ENCODE results near the gene SRRM4.

SRRM4 gene

GRCh38 chr12:119147847-119148448 lies 166.6 kb downstream of the SRRM4 start:
- Histone ChIP-seq H3K9ac (ENCODE audit: low read length in 2 of 2) (no peak overlapping the region), H3K27ac (ENCODE audit: low read length) (no peak overlapping the region), H3K4me3 (ENCODE audit: low read length in 2 of 2) (no peak overlapping the region), H3K27me3 (ENCODE audit: control insufficient read depth in 1 of 2, insufficient read depth in 2 of 2, low read length in 2 of 2) (peaks cover 3% of the 10 kb centered on the region in 2 donors), H3K9me3 (ENCODE audit: control insufficient read depth in 2 of 2, low read length in 2 of 2) (peaks cover 8% of the 10 kb centered on the region in 2 donors), H3K36me3 (ENCODE audit: control insufficient read depth in 2 of 2, insufficient read depth in 2 of 2, low read length in 2 of 2) (no peaks in the 10 kb centered on the region), H3K4me1 (ENCODE audit: control insufficient read depth, insufficient read depth, low read length) (no peaks in the 10 kb centered on the region)

DNA sequence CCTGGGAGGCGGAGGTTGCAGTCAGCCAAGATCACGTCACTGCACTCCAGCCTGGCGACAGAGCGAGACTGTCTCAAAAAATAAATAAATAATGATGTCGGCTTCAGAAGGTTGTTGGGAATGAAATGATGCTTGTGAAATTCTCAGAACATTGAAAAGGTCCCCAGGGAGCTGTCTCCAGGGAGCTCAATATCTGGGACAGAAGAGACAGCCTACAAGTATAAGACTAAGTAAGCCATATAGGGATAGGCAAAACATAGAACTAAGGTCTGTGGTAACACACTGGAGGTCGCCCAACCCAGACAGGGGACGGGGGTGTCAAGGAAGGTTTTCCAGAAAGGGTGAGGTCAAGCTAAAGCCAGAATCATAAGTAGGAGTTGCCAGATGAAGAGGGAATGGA lies 167.9 kb downstream of the SRRM4 start:
- Histone ChIP-seq H3K9ac (ENCODE audit: low read length in 2 of 2) (no peak overlapping the region), H3K4me1 (ENCODE audit: control insufficient read depth, insufficient read depth, low read length) (no peaks in the 10 kb centered on the region), H3K4me3 (ENCODE audit: low read length in 2 of 2) (no peak overlapping the region), H3K9me3 (ENCODE audit: control insufficient read depth in 2 of 2, low read length in 2 of 2) (peaks cover 8% of the 10 kb centered on the region in 2 donors), H3K27ac (ENCODE audit: low read length) (no peak overlapping the region), H3K27me3 (ENCODE audit: control insufficient read depth in 1 of 2, insufficient read depth in 2 of 2, low read length in 2 of 2) (peaks cover 0 to 3% of the 10 kb centered on the region in 2 donors), H3K36me3 (ENCODE audit: control insufficient read depth in 2 of 2, insufficient read depth in 2 of 2, low read length in 2 of 2) (no peaks in the 10 kb centered on the region)

GRCh38 chr12:119151445-119152026 lies 170.2 kb downstream of the SRRM4 start:
- no peak overlapping the region for H3K9ac ChIP-seq (ENCODE audit: low read length in 2 of 2)
- H3K4me3 ChIP-seq (ENCODE audit: low read length in 2 of 2), result no peak overlapping the region
- H3K4me1 ChIP-seq (ENCODE audit: control insufficient read depth, insufficient read depth, low read length), result no peaks in the 10 kb centered on the region
- no peaks in the 10 kb centered on the region for H3K36me3 ChIP-seq (ENCODE audit: control insufficient read depth in 2 of 2, insufficient read depth in 2 of 2, low read length in 2 of 2)
- H3K27ac ChIP-seq (ENCODE audit: low read length), result no peak overlapping the region
- H3K9me3 ChIP-seq (ENCODE audit: control insufficient read depth in 2 of 2, low read length in 2 of 2), result peaks cover 8% of the 10 kb centered on the region in 2 donors
- no peaks in the 10 kb centered on the region for H3K27me3 ChIP-seq (ENCODE audit: control insufficient read depth in 1 of 2, insufficient read depth in 2 of 2, low read length in 2 of 2)

- Histone ChIP-seq H3K36me3 (ENCODE audit: control insufficient read depth in 2 of 2, insufficient read depth in 2 of 2, low read length in 2 of 2) (no peaks in the 10 kb centered on the region), H3K27ac (ENCODE audit: low read length) (no peak overlapping the region), H3K4me3 (ENCODE audit: low read length in 2 of 2) (no peak overlapping the region), H3K9ac (ENCODE audit: low read length in 2 of 2) (no peak overlapping the region), H3K9me3 (ENCODE audit: control insufficient read depth in 2 of 2, low read length in 2 of 2) (peaks cover 8% of the 10 kb centered on the region in 2 donors), H3K4me1 (ENCODE audit: control insufficient read depth, insufficient read depth, low read length) (peaks cover 5% of the 10 kb centered on the region), H3K27me3 (ENCODE audit: control insufficient read depth in 1 of 2, insufficient read depth in 2 of 2, low read length in 2 of 2) (no peaks in the 10 kb centered on the region)
Observed at GRCh38 chr12:119153477-119154434, 172.4 kb downstream of the SRRM4 start.

DNA sequence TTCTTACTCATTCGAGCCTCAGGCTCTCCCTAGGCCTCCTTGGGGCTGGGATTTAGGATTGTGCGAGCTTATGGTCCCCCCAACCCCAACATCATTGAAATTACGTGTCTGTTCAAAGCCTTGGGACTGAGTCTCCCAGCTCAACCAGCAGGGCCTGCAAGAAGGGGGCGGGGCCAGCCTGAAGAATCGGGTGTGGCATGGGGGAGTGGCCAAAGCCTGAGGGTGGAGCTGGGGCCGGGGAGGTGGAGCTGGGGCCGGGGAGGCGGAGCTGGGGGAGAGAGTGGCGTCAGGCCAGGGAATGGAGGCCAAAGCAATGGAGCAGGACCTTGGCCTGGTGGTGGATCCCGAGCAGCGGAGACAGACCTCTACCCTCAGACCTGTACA lies 173.1 kb downstream of the SRRM4 start:
- no peak overlapping the region for H3K27ac ChIP-seq (ENCODE audit: low read length)
- no peaks in the 10 kb centered on the region for H3K27me3 ChIP-seq (ENCODE audit: control insufficient read depth in 1 of 2, insufficient read depth in 2 of 2, low read length in 2 of 2)
- H3K4me3 ChIP-seq (ENCODE audit: low read length in 2 of 2), result no peak overlapping the region
- no peaks in the 10 kb centered on the region for H3K36me3 ChIP-seq (ENCODE audit: control insufficient read depth in 2 of 2, insufficient read depth in 2 of 2, low read length in 2 of 2)
- peaks cover 5% of the 10 kb centered on the region for H3K4me1 ChIP-seq (ENCODE audit: control insufficient read depth, insufficient read depth, low read length)
- no peak overlapping the region for H3K9ac ChIP-seq (ENCODE audit: low read length in 2 of 2)
- H3K9me3 ChIP-seq (ENCODE audit: control insufficient read depth in 2 of 2, low read length in 2 of 2), result peaks cover 8% of the 10 kb centered on the region in 2 donors

- peaks cover 5% of the 10 kb centered on the region for H3K4me1 ChIP-seq (ENCODE audit: control insufficient read depth, insufficient read depth, low read length)
- no peaks in the 10 kb centered on the region for H3K27me3 ChIP-seq (ENCODE audit: control insufficient read depth in 1 of 2, insufficient read depth in 2 of 2, low read length in 2 of 2)
- H3K36me3 ChIP-seq (ENCODE audit: control insufficient read depth in 2 of 2, insufficient read depth in 2 of 2, low read length in 2 of 2), result no peaks in the 10 kb centered on the region
- H3K9ac ChIP-seq (ENCODE audit: low read length in 2 of 2), result no peak overlapping the region
- H3K4me3 ChIP-seq (ENCODE audit: low read length in 2 of 2), result no peak overlapping the region
- no peak overlapping the region for H3K27ac ChIP-seq (ENCODE audit: low read length)
- peaks cover 2 to 5% of the 10 kb centered on the region in 2 donors for H3K9me3 ChIP-seq (ENCODE audit: control insufficient read depth in 2 of 2, low read length in 2 of 2)
Observed at GRCh38 chr12:119156401-119157044, 175.2 kb downstream of the SRRM4 start.

DNA sequence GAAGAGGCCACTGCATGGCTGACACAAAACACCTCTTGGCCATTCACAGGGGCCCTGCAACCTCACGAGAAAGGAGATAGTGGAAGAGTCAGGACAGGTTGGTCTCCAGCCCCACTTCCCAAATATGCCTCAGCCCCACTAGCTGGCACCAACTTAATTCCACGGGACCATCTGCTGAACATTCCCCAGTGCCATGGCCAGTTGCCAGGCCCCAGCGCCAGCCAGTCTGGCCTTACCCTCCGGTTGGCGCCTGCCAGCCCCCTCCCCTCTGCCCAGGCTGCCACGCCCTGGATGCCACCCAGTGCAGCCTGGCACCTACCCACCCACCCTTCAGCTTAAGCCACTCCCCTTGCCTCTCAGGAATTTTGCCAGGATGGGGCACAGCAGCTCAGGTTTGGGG lies 176.2 kb downstream of the SRRM4 start:
- Histone ChIP-seq H3K4me1 (ENCODE audit: control insufficient read depth, insufficient read depth, low read length) (peaks cover 5% of the 10 kb centered on the region), H3K4me3 (ENCODE audit: low read length in 2 of 2) (no peak overlapping the region), H3K9ac (ENCODE audit: low read length in 2 of 2) (no peak overlapping the region), H3K9me3 (ENCODE audit: control insufficient read depth in 2 of 2, low read length in 2 of 2) (no peaks in the 10 kb centered on the region), H3K27ac (ENCODE audit: low read length) (no peak overlapping the region), H3K36me3 (ENCODE audit: control insufficient read depth in 2 of 2, insufficient read depth in 2 of 2, low read length in 2 of 2) (no peaks in the 10 kb centered on the region), H3K27me3 (ENCODE audit: control insufficient read depth in 1 of 2, insufficient read depth in 2 of 2, low read length in 2 of 2) (no peaks in the 10 kb centered on the region)

DNA sequence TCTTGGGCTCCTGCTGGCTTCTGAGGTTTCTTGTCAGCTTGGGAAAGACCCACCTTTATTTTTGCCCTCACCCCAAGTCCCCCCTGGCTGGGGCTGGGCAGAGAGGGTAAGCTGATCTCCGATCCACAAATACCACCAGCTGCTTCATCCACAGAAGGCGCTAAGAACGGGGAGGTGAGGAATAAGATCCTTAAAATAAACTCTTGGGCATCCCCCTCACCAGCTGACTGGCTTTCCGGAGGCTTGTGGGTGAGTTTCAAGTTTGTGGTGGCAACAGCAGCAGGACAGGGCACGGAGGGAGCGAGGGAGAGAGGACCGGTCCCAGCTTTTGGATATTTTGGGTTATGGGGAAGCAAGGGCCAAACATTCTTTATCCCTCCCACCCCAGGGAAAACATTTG lies 176.6 kb downstream of the SRRM4 start:
- Histone ChIP-seq H3K27ac (ENCODE audit: low read length) (no peak overlapping the region), H3K9me3 (ENCODE audit: control insufficient read depth in 2 of 2, low read length in 2 of 2) (no peaks in the 10 kb centered on the region), H3K4me3 (ENCODE audit: low read length in 2 of 2) (no peak overlapping the region), H3K9ac (ENCODE audit: low read length in 2 of 2) (no peak overlapping the region), H3K36me3 (ENCODE audit: control insufficient read depth in 2 of 2, insufficient read depth in 2 of 2, low read length in 2 of 2) (no peaks in the 10 kb centered on the region), H3K27me3 (ENCODE audit: control insufficient read depth in 1 of 2, insufficient read depth in 2 of 2, low read length in 2 of 2) (no peaks in the 10 kb centered on the region), H3K4me1 (ENCODE audit: control insufficient read depth, insufficient read depth, low read length) (peaks cover 5% of the 10 kb centered on the region)

GRCh38 chr12:119158402-119158801 lies 177.1 kb downstream of the SRRM4 start:
- Histone ChIP-seq H3K4me3 (ENCODE audit: low read length in 2 of 2) (no peak overlapping the region), H3K27me3 (ENCODE audit: control insufficient read depth in 1 of 2, insufficient read depth in 2 of 2, low read length in 2 of 2) (no peaks in the 10 kb centered on the region), H3K9ac (ENCODE audit: low read length in 2 of 2) (no peak overlapping the region), H3K9me3 (ENCODE audit: control insufficient read depth in 2 of 2, low read length in 2 of 2) (no peaks in the 10 kb centered on the region), H3K36me3 (ENCODE audit: control insufficient read depth in 2 of 2, insufficient read depth in 2 of 2, low read length in 2 of 2) (no peaks in the 10 kb centered on the region), H3K27ac (ENCODE audit: low read length) (no peak overlapping the region), H3K4me1 (ENCODE audit: control insufficient read depth, insufficient read depth, low read length) (peaks cover 5% of the 10 kb centered on the region)

- Histone ChIP-seq H3K36me3 (ENCODE audit: control insufficient read depth in 2 of 2, insufficient read depth in 2 of 2, low read length in 2 of 2) (no peaks in the 10 kb centered on the region), H3K27ac (ENCODE audit: low read length) (no peak overlapping the region), H3K27me3 (ENCODE audit: control insufficient read depth in 1 of 2, insufficient read depth in 2 of 2, low read length in 2 of 2) (no peaks in the 10 kb centered on the region), H3K9me3 (ENCODE audit: control insufficient read depth in 2 of 2, low read length in 2 of 2) (no peaks in the 10 kb centered on the region), H3K4me1 (ENCODE audit: control insufficient read depth, insufficient read depth, low read length) (peaks cover 5% of the 10 kb centered on the region), H3K9ac (ENCODE audit: low read length in 2 of 2) (no peak overlapping the region), H3K4me3 (ENCODE audit: low read length in 2 of 2) (no peak overlapping the region)
Observed at GRCh38 chr12:119159844-119160243, 178.5 kb downstream of the SRRM4 start.

Data from stomach smooth muscle (tissue), 2 donors.